Measurements from ENCODE around the gene PTPRT.

- TF ChIP-seq TAF1 (IDR thresholded peaks at IDR 0.05; ENCODE audit: low read depth) (no peak), CEBPB (IDR thresholded peaks at IDR 0.05) (no peak), TEAD4 (IDR thresholded peaks at IDR 0.05) (no peak), MAX (IDR thresholded peaks at IDR 0.05) (no peak), EGR1 (IDR thresholded peaks at IDR 0.05) (no peak), ZBTB7A (IDR thresholded peaks at IDR 0.05; ENCODE audit: low read depth) (no peak), EP300 (IDR thresholded peaks at IDR 0.05; ENCODE audit: borderline replicate concordance) (no peak), YY1 (IDR thresholded peaks at IDR 0.05; ENCODE audit: low read depth) (no peak)
- TF ChIP-seq, protein P1, sequence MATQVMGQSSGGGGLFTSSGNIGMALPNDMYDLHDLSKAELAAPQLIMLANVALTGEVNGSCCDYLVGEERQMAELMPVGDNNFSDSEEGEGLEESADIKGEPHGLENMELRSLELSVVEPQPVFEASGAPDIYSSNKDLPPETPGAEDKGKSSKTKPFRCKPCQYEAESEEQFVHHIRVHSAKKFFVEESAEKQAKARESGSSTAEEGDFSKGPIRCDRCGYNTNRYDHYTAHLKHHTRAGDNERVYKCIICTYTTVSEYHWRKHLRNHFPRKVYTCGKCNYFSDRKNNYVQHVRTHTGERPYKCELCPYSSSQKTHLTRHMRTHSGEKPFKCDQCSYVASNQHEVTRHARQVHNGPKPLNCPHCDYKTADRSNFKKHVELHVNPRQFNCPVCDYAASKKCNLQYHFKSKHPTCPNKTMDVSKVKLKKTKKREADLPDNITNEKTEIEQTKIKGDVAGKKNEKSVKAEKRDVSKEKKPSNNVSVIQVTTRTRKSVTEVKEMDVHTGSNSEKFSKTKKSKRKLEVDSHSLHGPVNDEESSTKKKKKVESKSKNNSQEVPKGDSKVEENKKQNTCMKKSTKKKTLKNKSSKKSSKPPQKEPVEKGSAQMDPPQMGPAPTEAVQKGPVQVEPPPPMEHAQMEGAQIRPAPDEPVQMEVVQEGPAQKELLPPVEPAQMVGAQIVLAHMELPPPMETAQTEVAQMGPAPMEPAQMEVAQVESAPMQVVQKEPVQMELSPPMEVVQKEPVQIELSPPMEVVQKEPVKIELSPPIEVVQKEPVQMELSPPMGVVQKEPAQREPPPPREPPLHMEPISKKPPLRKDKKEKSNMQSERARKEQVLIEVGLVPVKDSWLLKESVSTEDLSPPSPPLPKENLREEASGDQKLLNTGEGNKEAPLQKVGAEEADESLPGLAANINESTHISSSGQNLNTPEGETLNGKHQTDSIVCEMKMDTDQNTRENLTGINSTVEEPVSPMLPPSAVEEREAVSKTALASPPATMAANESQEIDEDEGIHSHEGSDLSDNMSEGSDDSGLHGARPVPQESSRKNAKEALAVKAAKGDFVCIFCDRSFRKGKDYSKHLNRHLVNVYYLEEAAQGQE (IDR thresholded peaks at IDR 0.05; ENCODE audit: low read depth) = no peak
Observed at GRCh38 chr20:42690842-42691437, 498.8 kb downstream of the PTPRT start.

Measured in Ishikawa (cell line).